Renal cortex interstitium (tissue), 11 donors: ENCODE data around the gene GLRX3. TPM values are rescaled to one million over a fixed set of nuclear protein-coding genes. Genes with fewer than 3 reads are reported as not detected.

ENCODE experiments used
- DNase-seq, 11 donors: peaks; one replicate each; pipeline ENCODE4 v3.0.0-alpha.2; 2013; ENCODE audit warnings: low read depth in 9 of 11, low spot score in 4 of 11; ENCODE audit errors: extremely low read depth in 1 of 11
- polyA plus RNA-seq, 3 donors: library from polyadenylated mRNA; unstranded; fragments of 120-200 nt; gene quantifications; one replicate each; pipeline ENCODE4 v1.2.1, GENCODE V29; 2013; ENCODE audit not compliant: insufficient read length in 3 of 3

GLRX3 gene
- polyA plus RNA-seq, 3 donors = 78.7 to 88.1 (median 81.0) TPM

DNA sequence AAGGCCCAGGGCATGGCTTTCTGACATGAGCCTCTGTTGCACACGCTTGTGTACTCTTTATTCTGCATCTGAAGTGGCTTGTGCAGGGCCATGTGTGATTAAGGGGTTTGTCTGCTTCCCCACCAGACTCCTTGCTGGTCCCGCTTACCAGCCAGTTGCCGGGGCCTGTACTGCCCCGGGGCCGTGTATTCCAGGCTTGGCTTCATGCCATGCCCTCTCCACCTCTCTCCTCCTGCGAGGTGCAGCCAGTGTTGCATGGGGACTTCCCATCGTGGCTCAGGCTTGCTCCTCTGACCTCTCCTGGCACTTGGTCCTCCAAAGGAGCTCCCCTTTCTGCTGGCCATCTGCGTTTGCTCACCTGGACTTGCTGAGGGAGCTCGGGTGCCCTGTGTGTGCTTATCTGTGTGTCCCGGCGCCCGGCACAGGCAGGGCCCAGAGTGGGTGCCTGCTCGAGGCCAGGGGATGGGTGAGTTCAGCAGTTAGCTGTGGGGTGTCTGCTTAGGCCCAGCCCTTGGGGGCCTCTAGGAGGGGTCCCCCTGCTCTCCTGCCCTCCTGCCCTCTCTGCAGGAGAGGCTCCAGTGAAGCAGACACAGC lies 14.6 kb upstream of the GLRX3 start:
- no peak for DNase-seq

DNA sequence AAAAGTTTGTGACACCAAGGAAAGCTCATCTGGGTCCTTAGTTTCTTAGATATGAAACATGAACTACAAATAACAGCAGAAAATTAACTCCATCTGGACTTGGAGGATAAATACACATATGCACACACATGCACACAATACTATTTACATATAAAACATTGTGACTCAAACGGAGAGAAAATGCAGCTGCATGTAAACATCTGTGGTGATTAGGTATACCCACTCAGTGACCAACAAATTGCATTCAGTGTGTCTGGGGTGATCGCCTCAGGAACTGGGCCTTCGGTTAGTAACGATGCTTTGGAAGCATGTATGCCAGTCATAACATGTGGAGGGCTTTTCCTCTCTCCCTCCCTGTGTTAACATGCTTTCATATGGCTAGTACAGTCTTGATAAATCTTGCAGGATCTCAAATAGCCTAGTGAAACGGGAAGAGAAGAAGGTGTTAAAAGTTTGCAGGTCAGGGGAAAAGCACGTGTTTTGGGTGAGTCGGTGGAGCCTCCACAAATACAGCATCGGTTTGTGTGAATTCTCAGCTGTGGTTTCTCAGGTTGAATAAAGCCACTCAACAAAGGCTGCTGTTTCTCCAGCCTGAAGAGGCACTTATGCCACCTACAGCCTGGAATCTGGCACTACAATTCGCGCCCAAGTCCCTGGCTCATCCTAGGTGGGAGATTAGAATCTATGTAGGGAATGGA lies 8.7 kb upstream of the GLRX3 start:
- DNase-seq = peak in 8 of 11 donors; percentile 36 to 72 (median 54)

DNA sequence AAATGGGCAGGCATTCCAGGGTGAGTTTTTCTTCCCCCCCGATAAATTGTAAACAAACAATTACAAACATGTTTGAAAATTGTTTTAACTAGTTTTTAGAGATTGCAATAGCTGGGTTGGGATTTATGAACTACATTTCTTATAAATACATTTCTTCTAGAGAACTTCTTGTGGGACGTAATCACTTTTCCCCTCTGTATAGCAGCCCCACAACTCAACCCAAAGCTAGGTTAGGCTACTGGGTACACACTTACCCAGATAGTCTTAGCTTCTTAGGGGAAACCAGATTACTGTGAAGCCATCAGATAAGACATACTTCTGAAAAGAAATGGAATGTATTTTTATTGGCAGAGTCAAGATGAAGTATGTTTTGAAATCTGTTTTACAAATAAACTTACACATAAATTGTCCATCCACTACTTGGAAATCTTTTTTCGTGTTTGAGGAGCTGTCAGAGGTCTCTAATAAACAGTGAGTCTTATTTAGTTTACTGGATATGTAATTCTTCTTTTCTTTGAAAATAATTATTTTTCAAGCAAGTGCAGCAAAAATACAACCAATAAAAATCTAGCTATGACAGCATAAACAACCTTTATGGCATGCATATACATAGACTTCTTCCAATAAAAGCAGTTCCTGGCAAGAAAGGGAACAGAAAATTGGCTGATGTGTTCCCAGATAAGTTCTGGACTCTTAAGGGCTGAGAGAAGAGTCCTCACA lies 8.0 kb upstream of the GLRX3 start:
- no peak for DNase-seq

GRCh38 chr10:130128922-130129321 lies 7.3 kb upstream of the GLRX3 start:
- no peak for DNase-seq

DNA sequence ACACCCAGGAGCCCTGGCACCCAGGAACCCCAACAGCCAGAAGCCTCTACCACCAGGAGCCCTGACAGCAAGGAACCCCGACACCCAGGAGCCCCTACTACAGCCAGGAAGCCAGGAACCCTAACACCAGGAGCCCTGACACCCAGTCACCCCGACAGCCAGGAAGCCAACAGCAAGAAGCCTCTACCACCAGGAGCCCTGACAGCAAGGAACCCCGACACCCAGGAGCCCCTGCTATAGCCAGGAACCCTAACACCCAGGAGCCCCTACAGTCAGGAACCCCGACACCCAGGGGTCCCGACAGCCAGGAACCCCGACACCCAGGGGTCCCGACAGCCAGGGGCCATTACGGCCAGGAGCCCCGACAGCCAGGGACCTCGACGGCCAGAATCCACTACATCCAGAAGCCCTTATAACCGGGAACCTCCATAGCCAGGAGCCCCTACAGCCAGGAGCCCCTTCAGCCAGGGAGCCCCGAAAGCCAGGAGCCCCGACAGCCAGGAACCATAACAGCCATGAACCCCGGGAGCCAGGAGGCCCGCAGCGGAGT lies 440 bp upstream of the GLRX3 start:
- DNase-seq = no peak

DNA sequence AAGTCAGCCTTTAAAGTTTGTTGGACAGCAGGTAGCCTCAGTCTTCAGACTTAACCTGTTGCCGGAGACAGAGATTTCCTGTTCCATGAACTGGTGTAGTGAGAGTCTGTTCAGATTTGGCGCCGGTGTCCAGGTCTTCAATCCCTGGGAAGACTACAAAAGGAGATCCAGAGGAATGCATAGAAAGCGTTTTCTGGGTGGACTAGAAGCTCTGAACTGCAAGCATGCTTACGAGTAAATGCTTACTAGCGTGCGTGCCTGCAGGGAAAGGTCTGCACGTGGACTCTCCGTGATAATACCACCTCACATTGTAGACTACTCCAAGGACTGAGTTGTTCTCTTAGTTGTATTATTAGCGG lies 878 bp downstream of the GLRX3 start:
- no peak for DNase-seq

DNA sequence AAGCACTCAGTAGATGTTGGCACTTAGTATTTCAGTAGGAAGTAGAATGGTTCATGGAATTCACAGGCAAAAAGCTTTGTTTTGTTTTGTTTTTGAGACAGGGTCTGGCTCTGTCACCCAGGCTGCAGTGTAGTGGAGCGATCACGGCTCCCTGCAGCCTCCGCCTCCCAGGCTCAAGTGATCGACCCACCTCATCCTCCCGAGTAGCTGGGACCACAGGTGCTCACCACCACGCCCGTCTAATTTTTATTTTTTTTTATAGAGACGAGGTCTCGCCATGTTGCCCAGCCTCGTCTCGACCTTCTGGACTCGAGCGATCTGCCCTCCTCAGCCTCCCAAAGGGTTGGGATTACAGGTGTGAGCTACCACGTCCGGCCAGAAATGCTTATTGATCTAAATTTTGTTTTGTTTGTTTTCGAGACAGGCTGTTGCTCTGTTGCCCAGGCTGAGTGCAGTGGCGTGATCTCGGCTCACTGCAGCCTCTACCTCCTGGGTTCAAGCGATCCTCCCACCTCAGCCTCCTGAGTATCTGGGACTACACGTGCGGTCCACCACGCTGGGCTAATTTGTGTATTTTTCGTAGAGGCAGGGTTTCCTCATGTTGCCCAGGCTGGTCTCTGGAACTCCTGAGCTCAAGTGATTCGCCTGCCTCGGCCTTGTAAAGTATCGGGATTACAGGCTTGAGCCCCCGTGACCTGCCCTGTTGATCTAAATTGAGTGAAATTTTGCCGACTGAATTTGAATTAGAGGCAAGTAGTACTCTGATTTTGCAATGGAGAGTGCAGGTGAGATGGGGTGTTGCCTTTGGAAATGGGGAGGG lies 1.7 kb downstream of the GLRX3 start:
- no peak for DNase-seq

GRCh38 chr10:130138479-130138866 lies 2.3 kb downstream of the GLRX3 start:
- DNase-seq = no peak

- DNase-seq = no peak
These were observed 4.2 kb downstream of the GLRX3 start for GRCh38 chr10:130140425-130140824.

- DNase-seq = no peak
These were observed 4.8 kb downstream of the GLRX3 start for GRCh38 chr10:130141038-130141437.

DNA sequence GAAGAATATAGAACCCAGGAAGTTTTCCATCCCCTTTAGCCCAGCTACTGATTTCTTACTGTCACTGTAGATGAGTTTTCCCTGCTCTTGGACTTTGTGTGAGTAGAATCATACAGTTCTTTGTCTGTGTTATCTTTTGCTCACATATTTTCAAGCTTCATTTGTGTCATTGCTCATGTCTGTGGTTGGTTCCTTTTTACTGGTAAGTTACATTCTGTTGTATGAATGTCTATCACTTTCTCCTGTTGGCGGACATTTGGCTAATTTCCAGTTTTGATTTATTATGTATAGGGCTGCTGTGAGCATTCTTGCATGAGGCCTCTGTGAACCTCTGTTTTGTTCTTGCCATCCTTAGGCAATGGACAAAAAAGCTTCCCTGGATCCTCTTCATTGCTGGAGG lies 5.3 kb downstream of the GLRX3 start:
- DNase-seq = no peak

GRCh38 chr10:130141878-130142277 lies 5.7 kb downstream of the GLRX3 start:
- DNase-seq = no peak

- DNase-seq = no peak
These were observed 9.9 kb downstream of the GLRX3 start for GRCh38 chr10:130146042-130146441.

- DNase-seq = no peak
These were observed 23.1 kb downstream of the GLRX3 start for GRCh38 chr10:130159192-130159794.

DNA sequence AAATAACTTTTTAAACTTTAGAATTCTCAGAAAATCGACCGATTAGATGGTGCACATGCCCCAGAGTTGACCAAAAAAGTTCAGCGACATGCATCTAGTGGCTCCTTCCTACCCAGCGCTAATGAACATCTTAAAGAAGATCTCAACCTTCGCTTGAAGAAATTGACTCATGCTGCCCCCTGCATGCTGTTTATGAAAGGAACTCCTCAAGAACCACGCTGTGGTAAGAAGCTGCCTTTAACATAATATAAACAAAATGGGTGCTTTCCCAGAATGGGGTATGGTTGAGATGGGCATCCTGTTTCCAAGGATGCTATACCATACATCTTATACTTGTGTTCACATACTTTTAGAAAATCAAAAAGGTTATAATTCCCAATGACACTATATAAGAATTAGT lies 24.6 kb downstream of the GLRX3 start:
- DNase-seq = no peak

GRCh38 chr10:130161331-130161730 lies 25.1 kb downstream of the GLRX3 start:
- no peak for DNase-seq

DNA sequence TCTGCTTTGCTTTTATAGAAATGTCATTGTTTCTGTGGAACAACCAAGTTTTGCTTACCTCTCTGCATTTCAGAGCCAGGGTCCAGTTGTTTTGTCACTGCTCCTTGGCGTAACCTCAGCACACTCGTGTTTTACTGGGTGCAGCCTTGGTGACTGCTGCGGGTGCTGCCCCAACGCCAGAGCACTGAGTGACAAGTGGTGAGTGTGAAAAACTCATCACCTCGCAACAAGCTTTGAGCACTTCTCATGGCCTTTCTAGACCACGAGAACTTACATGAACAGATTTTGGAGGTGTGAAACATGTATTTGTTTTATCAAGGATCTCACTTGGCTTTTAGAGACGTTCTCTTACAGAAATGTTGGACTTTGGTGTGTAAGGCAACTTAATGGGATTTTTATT lies 31.0 kb downstream of the GLRX3 start:
- DNase-seq = no peak

GRCh38 chr10:130167707-130168106 lies 31.5 kb downstream of the GLRX3 start:
- no peak for DNase-seq
